Activated CD8-positive, alpha-beta memory T cell treated with anti-CD3 and anti-CD28 coated beads, Interleukin-2, amount 10 ng/mL, durations not matched to agents 7 days and 5 days (primary cell): ENCODE results near the gene RAB20. TPM values are rescaled to one million over a fixed set of nuclear protein-coding genes. Genes with fewer than 3 reads are reported as not detected.

Experiments
- ATAC-seq: fragments of 150-1000 bp; cut with Tn5 transposase; one replicate; pipeline ENCODE4 v1.10.0; 2021; ENCODE audit warnings: moderate library complexity
- CTCF ChIA-PET: fragments of 350-600 bp; sonication (Branson Sonifier 250); formaldehyde crosslinking; loops from one replicate; lab custom pipeline; 2021; ENCODE audit warnings: antibody characterized with exemption; lab: Charles Lee
- DNase-seq: peaks from one replicate; pipeline ENCODE4 v3.0.0-alpha.2; 2020
- H3K27ac Mint-ChIP-seq: one replicate; pipeline ENCODE4 v1.8.0; 2021; ENCODE audit warnings: mild to moderate bottlenecking, mixed read lengths
- H3K27me3 Mint-ChIP-seq: one replicate; pipeline ENCODE4 v1.8.0; 2021; ENCODE audit warnings: mixed read lengths
- H3K36me3 Mint-ChIP-seq: one replicate; pipeline ENCODE4 v1.8.0; 2021; ENCODE audit warnings: mild to moderate bottlenecking, mixed read lengths
- H3K4me1 Mint-ChIP-seq: one replicate; pipeline ENCODE4 v1.8.0; 2021; ENCODE audit warnings: mixed read lengths
- H3K4me3 Mint-ChIP-seq: one replicate; pipeline ENCODE4 v1.8.0; 2021; ENCODE audit warnings: mild to moderate bottlenecking, moderate library complexity, mixed read lengths
- H3K9me3 Mint-ChIP-seq: one replicate; pipeline ENCODE4 v1.8.0; 2022; ENCODE audit warnings: low read depth, mixed read lengths
- total RNA-seq, 2 experiments: library from RNA; stranded (reverse); gene quantifications; one replicate each; pipeline ENCODE4 v1.2.3, GENCODE V29; 2021

RAB20 gene
- total RNA-seq, 2 experiments from 2014 or later: 1.1 to 3.8 TPM

DNA sequence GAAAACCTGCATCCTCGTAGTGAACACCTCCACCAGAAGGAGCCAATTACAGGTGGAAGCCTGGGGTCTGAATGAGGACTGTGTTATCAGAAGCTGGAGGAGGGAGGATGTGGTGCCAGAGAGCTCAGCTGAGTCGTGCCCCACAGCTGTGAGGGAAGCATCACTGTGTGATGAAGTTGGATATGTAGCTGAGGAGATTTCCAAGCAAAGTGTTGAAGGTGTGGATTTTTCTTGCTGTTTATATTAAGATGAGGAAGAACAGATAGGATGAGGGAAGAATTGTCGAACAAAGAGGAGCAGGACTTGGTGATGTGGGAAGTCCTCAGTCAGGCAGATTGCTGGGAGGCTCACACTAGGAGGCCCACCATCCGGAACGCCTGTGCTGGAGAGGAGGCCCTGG is 4.4 kb downstream of the RAB20 start:
- peaks cover 15% of the 10 kb centered on the region for H3K4me1 Mint-ChIP-seq
- no peak for DNase-seq
- H3K9me3 Mint-ChIP-seq: no peaks in the 10 kb centered on the region
- ATAC-seq: no peak
- peaks cover 15% of the 10 kb centered on the region for H3K27me3 Mint-ChIP-seq
- peaks cover 8% of the 10 kb centered on the region for H3K36me3 Mint-ChIP-seq
- no peak overlapping the region for H3K27ac Mint-ChIP-seq
- H3K4me3 Mint-ChIP-seq: no peak overlapping the region
- CTCF ChIA-PET: no interaction called here

DNA sequence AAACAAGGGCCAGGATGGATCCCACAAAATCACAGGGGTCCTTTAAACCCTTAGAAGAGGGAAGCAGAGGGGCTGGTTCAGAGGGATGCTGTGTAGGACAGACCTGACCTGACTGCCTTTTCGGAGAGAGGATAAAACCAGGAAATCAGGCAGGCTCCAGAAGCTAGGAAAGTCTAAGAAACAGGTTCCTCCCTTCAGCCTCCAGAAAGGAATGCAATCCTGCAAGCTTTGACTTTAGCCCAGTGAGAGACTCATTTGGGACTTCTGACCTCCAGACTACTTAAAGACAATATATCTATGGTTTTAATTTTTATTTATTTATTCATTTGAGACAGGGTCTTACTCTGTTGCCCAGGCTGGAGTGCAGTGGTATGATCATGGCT is 5.3 kb downstream of the RAB20 start:
- Mint-ChIP-seq H3K4me1 (peaks cover 13% of the 10 kb centered on the region), H3K27ac (no peak overlapping the region), H3K36me3 (peaks cover 7% of the 10 kb centered on the region), H3K27me3 (peaks cover 11% of the 10 kb centered on the region), H3K9me3 (no peaks in the 10 kb centered on the region), H3K4me3 (no peak overlapping the region)
- CTCF ChIA-PET: interaction anchor here (0.5 kb wide), 1 partner anchor 66 kb away, joined by 3 read pairs; no protein-coding TSS in a partner anchor
- DNase-seq (no peak), ATAC-seq (no peak)

DNA sequence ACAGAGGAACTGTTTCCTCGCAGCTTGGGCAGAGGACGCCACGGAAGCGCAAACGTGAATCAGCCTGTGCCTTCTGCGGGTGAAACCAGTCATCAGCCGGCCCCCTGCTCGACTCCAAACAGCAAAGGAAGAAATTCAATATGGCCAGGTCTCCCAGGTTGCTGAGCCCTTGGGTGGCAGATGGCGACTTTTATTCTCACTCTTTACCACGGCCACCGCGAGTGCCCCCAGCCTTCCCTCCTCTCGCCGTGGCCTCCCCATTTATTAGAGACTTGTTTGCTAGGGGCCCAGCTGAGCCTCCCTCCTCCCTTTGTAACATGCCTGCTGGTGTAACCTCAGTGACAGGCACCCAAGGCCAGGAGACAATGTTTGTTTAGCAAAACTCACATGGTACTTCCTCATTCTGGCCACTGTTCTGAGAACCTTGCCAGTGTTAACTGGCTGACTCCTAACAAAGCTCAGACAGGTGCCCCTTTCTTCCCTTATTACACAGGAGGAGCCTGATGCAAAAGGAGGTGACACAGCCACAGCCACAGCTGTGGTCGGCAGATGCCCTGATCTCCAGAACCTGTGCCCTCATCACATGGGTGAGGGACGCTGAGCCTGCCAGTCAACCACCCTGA is 5.8 kb downstream of the RAB20 start:
- H3K4me1 Mint-ChIP-seq: peaks cover 10% of the 10 kb centered on the region
- no peak overlapping the region for H3K27ac Mint-ChIP-seq
- no peak overlapping the region for H3K4me3 Mint-ChIP-seq
- ATAC-seq (no peak), DNase-seq (no peak)
- H3K9me3 Mint-ChIP-seq: no peaks in the 10 kb centered on the region
- CTCF ChIA-PET: interaction anchor here (0.9 kb wide), 1 partner anchor 54 kb away, joined by 3 read pairs; no protein-coding TSS in a partner anchor
- peaks cover 8% of the 10 kb centered on the region for H3K27me3 Mint-ChIP-seq
- peaks cover 7% of the 10 kb centered on the region for H3K36me3 Mint-ChIP-seq

DNA sequence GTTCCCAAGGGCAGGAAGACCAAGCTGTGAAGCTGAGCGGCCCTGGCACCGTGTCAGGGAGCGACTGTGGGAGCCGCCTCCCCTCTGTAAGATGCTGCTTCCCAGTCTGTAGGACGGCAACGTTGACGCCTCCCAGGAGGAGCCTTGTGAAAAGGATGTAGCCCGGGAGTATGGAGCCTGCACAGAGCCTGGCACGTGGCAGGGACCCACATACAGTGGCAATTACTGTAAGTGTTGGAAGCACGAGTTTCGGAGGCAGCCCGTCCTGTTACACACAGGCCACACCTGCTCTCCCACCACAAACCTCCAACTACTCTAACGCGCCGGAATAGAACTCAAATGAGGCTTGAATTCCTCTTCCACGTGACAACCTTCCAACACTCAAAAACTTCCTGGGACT is 6.6 kb downstream of the RAB20 start:
- CTCF ChIA-PET: interaction anchor here (0.9 kb wide), 1 partner anchor 55 kb away, joined by 3 read pairs; no protein-coding TSS in a partner anchor
- Mint-ChIP-seq H3K9me3 (no peaks in the 10 kb centered on the region), H3K27me3 (peaks cover under 1% of the 10 kb centered on the region), H3K36me3 (peaks cover 7% of the 10 kb centered on the region), H3K4me3 (no peak overlapping the region), H3K27ac (no peak overlapping the region), H3K4me1 (peaks cover 4% of the 10 kb centered on the region)
- no peak for DNase-seq
- ATAC-seq: no peak

DNA sequence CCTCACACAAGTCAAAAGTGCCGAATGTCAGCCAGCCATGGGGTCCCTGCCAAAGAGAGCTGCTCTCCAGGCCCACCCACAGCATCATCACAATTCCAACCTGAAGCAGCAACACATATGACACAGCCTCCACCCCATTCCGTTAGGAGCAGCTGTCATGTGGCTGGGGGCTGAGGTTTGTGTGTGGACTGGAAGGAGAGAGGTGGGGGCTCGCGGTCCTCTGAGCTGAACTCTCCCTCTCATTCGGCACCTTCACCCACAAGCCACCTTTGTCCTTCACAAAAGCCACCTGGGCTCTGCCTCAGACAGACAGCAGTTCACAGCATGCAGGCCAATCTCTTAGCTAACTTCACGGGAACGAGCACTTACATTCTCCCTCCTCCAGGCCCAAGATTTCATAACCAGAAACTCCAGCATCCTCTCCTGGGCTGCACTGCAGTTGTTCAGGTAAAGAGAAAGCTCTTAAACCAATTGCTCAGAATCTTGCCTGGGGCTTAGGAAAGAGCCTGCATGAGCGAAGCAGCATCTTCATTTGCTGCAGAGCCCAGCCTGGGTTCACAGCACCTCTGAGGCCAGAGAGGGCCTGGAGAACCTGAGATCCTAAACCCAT is 7.2 kb downstream of the RAB20 start:
- no peaks in the 10 kb centered on the region for H3K27me3 Mint-ChIP-seq

DNA sequence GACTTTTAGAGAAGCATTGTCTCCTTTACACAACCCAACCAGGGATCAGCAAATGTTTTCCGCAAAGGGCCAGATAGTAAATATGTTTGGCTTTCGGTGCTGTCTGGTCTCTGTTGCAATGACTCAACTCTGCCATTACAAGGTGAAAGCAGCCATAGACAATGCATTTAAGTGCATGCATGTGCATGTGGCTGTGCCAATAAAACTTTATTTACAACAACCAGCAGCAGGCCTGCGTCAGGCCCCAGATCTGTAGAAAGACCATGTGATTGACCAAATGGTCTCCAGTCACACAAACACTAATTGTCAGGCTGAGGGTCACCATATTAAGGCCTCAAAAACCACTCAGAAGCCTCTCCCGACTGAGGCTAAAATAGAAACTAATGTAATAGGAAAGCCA is 8.1 kb downstream of the RAB20 start:
- Mint-ChIP-seq H3K4me3 (no peak overlapping the region), H3K9me3 (no peaks in the 10 kb centered on the region), H3K36me3 (peaks cover 6% of the 10 kb centered on the region), H3K27me3 (no peaks in the 10 kb centered on the region), H3K27ac (no peak overlapping the region), H3K4me1 (peaks cover 3% of the 10 kb centered on the region)
- CTCF ChIA-PET: interaction anchor here (1.1 to 1.6 kb wide), 2 partner anchors 15 to 98 kb away, joined by 3 to 4 read pairs; no protein-coding TSS in a partner anchor
- DNase-seq: no peak
- no peak for ATAC-seq

More for the DNA sequence above, 7.2 kb downstream of the RAB20 start:
- peaks cover 7% of the 10 kb centered on the region for H3K36me3 Mint-ChIP-seq
- H3K4me3 Mint-ChIP-seq: no peak overlapping the region
- H3K9me3 Mint-ChIP-seq: no peaks in the 10 kb centered on the region
- CTCF ChIA-PET: interaction anchor here (1.1 kb wide), 1 partner anchor 98 kb away, joined by 4 read pairs; no protein-coding TSS in a partner anchor
- H3K4me1 Mint-ChIP-seq: peaks cover 3% of the 10 kb centered on the region
- H3K27ac Mint-ChIP-seq: no peak overlapping the region
- DNase-seq (no peak), ATAC-seq (no peak)

DNA sequence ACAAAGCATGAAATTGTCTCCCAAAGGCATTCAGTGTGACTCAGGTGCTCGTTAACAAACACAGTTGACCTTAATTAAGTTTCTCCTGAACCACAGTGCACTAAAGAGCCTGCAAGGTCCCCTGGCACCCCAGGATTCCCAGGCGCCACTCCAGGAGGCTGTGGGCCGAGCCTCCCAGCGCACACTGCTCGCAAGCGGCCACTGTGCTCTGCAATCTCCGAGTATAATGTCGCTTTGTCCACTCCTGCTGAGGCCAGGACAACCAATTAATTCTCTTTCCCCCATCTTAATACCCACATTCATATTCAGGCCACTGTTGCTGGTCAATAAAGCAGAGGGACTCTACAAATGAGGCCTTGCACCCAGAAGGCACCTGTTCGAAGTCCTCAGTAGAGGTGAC is 8.8 kb downstream of the RAB20 start:
- Mint-ChIP-seq H3K27me3 (no peaks in the 10 kb centered on the region), H3K27ac (no peak overlapping the region), H3K4me1 (peaks cover 3% of the 10 kb centered on the region), H3K9me3 (no peaks in the 10 kb centered on the region), H3K4me3 (no peak overlapping the region), H3K36me3 (peaks cover 6% of the 10 kb centered on the region)
- DNase-seq: no peak
- no peak for ATAC-seq
- CTCF ChIA-PET: interaction anchor here (1.6 kb wide), 1 partner anchor 14 kb away, joined by 3 read pairs; no protein-coding TSS in a partner anchor

DNA sequence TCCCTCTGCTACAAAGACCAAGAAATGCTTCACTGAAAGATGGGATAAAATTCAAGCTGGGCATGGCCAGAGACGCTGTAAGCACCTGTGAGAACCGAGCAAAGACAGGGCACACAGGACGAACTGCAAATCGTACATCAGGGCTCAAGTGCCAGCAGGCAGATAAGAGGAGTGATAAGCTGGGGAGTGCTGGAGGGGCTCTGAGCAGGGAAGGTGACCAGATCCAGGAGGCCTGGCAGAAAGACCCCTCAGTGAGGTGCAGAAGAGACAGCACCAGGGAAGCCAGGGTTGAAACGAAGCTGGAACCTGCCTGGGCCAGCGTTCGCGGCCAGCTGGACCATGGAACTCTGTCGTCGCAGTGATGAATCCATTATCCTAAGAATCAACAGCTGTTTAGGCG is 10.2 kb downstream of the RAB20 start:
- DNase-seq (no peak), ATAC-seq (no peak)
- Mint-ChIP-seq H3K27me3 (peaks cover under 1% of the 10 kb centered on the region), H3K4me1 (peaks cover 3% of the 10 kb centered on the region), H3K36me3 (no peaks in the 10 kb centered on the region), H3K4me3 (no peak overlapping the region), H3K9me3 (no peaks in the 10 kb centered on the region), H3K27ac (no peak overlapping the region)
- CTCF ChIA-PET: interaction anchor here (0.8 kb wide), 1 partner anchor 96 kb away, joined by 3 read pairs; no protein-coding TSS in a partner anchor

DNA sequence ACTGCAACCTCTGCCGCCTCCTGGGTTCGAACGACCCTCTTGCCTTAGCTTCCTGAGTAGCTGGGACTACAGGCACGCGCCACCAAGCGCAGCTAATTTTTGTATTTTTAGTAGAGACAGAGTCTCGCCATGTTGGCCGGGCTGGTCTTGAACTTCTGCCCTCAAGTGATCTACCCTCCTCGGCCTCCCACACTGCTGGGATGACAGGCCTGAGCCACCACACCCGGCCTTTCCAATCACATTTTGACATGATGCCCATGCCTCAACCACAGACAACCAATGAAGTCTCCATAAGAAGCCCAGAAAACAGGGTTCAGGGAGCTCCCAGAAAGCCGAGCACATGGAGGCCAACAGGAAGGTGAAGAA is 11.7 kb downstream of the RAB20 start:
- Mint-ChIP-seq H3K4me1 (no peaks in the 10 kb centered on the region), H3K4me3 (no peak overlapping the region), H3K9me3 (no peaks in the 10 kb centered on the region), H3K27ac (no peak overlapping the region), H3K36me3 (no peaks in the 10 kb centered on the region), H3K27me3 (peaks cover 2% of the 10 kb centered on the region)
- CTCF ChIA-PET: no interaction called here
- DNase-seq: no peak
- ATAC-seq: no peak

DNA sequence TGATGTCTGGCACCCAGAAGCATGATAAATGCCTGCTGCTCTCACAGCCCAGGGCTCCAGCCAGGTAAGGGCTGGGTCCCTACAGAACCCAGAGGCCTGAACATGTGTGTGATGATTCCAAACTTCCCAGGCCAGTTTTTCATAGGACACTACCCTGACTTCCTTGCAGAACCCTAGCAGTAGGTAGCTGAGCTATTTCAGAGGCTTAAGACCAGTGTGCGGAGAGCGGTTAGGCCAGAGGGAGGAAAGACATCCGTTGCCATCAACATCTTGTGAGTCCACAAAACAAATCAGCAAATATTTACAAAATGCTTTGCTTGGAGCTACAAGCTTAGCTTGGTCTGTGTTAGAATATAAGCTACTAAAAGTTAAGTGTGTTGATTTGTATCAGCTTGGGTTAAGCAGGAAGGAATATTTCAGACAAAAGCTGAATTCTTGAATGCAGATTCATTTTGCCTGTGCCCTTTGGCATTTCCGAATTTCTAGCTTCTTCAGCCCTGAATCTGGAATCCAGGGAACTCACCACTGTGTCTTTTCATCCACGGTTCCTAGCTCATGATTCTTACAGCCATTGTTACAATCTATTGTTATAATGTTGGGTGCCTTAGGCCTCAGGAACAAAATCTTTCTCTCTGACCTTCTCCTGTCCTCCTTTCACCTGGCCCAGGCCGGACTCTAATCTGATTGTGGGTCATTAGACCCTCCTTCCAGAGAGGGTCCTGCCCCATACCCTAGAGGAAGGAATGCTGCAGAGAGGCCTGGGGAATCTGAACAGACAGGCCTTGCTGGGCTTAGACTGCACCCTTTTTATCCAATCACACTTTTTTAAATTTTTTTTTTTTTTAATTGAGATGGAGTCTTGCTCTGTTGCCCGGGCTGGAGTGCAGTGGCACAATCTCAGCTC is 12.4 kb downstream of the RAB20 start:
- H3K4me1 Mint-ChIP-seq: no peaks in the 10 kb centered on the region
- H3K27ac Mint-ChIP-seq: no peak overlapping the region
- peaks cover 2% of the 10 kb centered on the region for H3K27me3 Mint-ChIP-seq
- H3K4me3 Mint-ChIP-seq: no peak overlapping the region
- DNase-seq (no peak), ATAC-seq (no peak)
- H3K9me3 Mint-ChIP-seq: no peaks in the 10 kb centered on the region
- H3K36me3 Mint-ChIP-seq: peaks cover 2% of the 10 kb centered on the region
- CTCF ChIA-PET: interaction anchor here (1.4 kb wide), 1 partner anchor 10 kb away, joined by 4 read pairs; no protein-coding TSS in a partner anchor

DNA sequence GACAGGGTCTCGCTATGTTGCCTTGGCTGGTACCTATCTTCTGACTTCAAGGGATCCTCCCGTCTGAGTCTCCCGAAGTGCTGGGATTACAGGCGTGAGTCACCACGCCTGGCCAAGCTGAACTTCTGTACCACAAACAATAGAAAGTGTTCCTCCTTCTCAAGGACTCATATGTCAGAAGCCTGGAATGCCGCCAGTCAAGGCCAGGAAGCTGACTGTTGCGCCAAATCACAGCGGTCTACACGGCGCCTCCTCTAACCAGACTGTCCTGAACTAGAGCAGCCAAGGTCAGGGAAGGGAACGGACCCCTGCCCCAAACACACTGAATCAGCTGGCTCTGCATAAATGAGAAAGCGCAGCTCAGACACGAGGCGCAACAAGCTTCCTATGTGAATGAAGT is 14.6 kb downstream of the RAB20 start:
- Mint-ChIP-seq H3K4me1 (no peaks in the 10 kb centered on the region), H3K9me3 (no peaks in the 10 kb centered on the region), H3K4me3 (no peak overlapping the region), H3K27me3 (peaks cover 2% of the 10 kb centered on the region), H3K36me3 (peaks cover 2% of the 10 kb centered on the region), H3K27ac (no peak overlapping the region)
- CTCF ChIA-PET: no interaction called here
- DNase-seq: no peak
- no peak for ATAC-seq

DNA sequence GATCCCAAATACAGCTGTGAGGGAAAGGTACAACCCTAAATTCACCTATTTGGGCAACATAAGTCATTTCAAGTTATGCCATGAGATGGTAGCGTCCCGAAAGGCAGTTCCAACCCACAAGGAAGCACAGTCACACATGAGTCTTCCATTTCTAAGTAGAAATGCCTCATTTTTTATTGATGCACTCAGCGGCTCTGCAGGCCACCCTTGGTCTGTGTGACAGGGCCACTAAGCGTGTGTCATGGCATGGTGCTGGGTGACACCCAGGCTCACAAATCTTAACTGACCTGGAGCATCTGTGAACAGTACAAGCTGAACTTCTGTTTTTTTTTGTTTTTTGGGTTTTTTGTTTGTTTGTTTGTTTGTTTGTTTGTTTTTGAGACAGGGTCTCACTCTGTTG is 15.1 kb downstream of the RAB20 start:
- CTCF ChIA-PET: no interaction called here
- no peak for ATAC-seq
- Mint-ChIP-seq H3K9me3 (no peaks in the 10 kb centered on the region), H3K4me3 (no peak overlapping the region), H3K36me3 (peaks cover 2% of the 10 kb centered on the region), H3K27me3 (peaks cover 2% of the 10 kb centered on the region), H3K27ac (no peak overlapping the region), H3K4me1 (no peaks in the 10 kb centered on the region)
- no peak for DNase-seq

DNA sequence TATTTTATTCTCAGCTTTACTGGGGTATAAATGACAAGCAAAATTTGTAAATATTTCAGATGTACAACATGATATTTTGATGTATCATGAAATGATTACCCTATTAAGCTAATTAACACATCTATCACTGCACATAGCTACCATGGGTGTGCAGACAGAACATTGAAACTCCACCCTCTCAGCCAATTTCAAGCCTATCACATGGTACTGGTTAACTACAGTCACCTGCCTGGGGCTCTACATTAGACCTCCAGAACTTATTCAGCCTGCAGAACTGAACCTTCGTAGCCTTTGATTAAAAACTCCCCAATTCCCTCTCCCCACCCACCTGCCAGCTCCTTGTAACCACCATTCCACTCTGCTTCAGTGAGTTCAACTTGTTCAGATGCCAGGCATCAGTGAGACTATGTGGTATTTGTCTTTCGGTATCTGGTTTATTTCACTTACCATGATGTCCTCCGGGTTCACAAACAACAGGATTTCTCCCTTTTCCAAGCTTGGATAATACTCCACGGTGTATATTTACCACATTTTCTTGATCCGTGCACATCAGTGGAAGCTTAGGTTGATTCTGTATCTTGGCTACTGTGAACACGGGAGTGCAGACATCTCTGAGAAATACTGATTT is 19.2 kb downstream of the RAB20 start:
- DNase-seq (no peak), ATAC-seq (no peak)
- Mint-ChIP-seq H3K4me1 (peaks cover 4% of the 10 kb centered on the region), H3K9me3 (no peaks in the 10 kb centered on the region), H3K27ac (no peak overlapping the region), H3K36me3 (peaks cover 2% of the 10 kb centered on the region), H3K27me3 (peaks cover 2% of the 10 kb centered on the region), H3K4me3 (no peak overlapping the region)
- CTCF ChIA-PET: no interaction called here
